ENCODE data around the gene NOS2.
"Not testable (repeated sequence)": the region's sequence is repeated elsewhere in the genome, so short reads cannot be mapped to it uniquely, and the experiment has no call there.

NOS2 gene

GRCh38 chr17:27746320-27746719 lies 54.0 kb downstream of the NOS2 start:
- not testable (repeated sequence) for DNase-seq (ENCODE audit: low read depth, low spot score); H3K4me3 ChIP-seq (ENCODE audit: low read length); H3K9me3 ChIP-seq (ENCODE audit: control insufficient read depth, insufficient read depth, low read length); H3K27ac ChIP-seq (ENCODE audit: low read length); H3K36me3 ChIP-seq (ENCODE audit: control insufficient read depth, insufficient read depth, low read length); H3K27me3 ChIP-seq (ENCODE audit: control insufficient read depth, insufficient read depth, low read length); H3K4me1 ChIP-seq (ENCODE audit: control insufficient read depth, insufficient read depth, low read length)
- WGBS (ENCODE audit: insufficient coverage, insufficient read length) = no CpG with 5 or more reads among the region's 5 CpGs

GRCh38 chr17:27745207-27745830 lies 55.0 kb downstream of the NOS2 start:
- H3K36me3 ChIP-seq (ENCODE audit: control insufficient read depth, insufficient read depth, low read length); DNase-seq (ENCODE audit: low read depth, low spot score); H3K27me3 ChIP-seq (ENCODE audit: control insufficient read depth, insufficient read depth, low read length); H3K4me1 ChIP-seq (ENCODE audit: control insufficient read depth, insufficient read depth, low read length); H3K27ac ChIP-seq (ENCODE audit: low read length); H3K4me3 ChIP-seq (ENCODE audit: low read length); H3K9me3 ChIP-seq (ENCODE audit: control insufficient read depth, insufficient read depth, low read length): not testable (repeated sequence)
- WGBS (ENCODE audit: insufficient coverage, insufficient read length) = no CpG with 5 or more reads among the region's 13 CpGs

GRCh38 chr17:27743281-27743885 lies 56.9 kb downstream of the NOS2 start:
- no CpG with 5 or more reads among the region's 8 CpGs for WGBS (ENCODE audit: insufficient coverage, insufficient read length)
- no peak for DNase-seq (ENCODE audit: low read depth, low spot score)

DNA sequence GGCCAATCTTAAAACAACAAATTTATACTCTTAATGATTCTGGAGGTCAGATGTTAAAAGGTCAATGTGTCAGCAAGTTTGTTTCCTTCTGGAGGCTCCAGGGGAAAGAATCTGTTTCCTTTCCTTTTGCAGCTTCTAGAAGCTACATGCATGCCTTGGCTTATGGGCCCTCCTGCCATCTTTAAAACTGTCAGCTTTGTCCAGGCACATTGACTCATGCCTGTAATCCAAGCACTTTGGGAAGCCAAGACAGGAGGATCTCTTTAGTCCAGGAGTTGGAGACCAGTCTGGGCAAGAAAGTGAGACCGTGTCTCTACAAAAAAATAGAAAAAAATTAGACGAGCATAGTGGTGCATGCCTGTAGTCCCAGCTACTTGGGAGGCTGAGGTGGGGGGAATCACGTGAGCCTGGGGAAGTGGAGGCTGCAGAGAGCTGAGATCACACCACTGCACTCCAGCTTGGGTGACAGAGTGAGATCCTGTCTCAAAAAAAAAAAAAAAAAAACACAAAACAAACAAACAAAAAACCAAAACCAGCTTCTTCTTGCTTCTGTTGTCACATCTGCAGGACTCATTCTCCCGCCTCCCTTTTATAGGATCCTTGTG lies 58.3 kb downstream of the NOS2 start:
- H3K36me3 ChIP-seq (ENCODE audit: control insufficient read depth, insufficient read depth, low read length) = no peaks in the 10 kb centered on the region
- no peak overlapping the region for H3K27ac ChIP-seq (ENCODE audit: low read length)
- H3K9me3 ChIP-seq (ENCODE audit: control insufficient read depth, insufficient read depth, low read length) = no peaks in the 10 kb centered on the region
- DNase-seq (ENCODE audit: low read depth, low spot score) = no peak
- H3K27me3 ChIP-seq (ENCODE audit: control insufficient read depth, insufficient read depth, low read length) = no peaks in the 10 kb centered on the region
- no peaks in the 10 kb centered on the region for H3K4me1 ChIP-seq (ENCODE audit: control insufficient read depth, insufficient read depth, low read length)
- no peak overlapping the region for H3K4me3 ChIP-seq (ENCODE audit: low read length)
- no CpG with 5 or more reads among the region's 4 CpGs for WGBS (ENCODE audit: insufficient coverage, insufficient read length)

More at GRCh38 chr17:27743281-27743885, 56.9 kb downstream of the NOS2 start:
- Histone ChIP-seq H3K36me3 (ENCODE audit: control insufficient read depth, insufficient read depth, low read length) (no peaks in the 10 kb centered on the region), H3K27me3 (ENCODE audit: control insufficient read depth, insufficient read depth, low read length) (no peaks in the 10 kb centered on the region), H3K9me3 (ENCODE audit: control insufficient read depth, insufficient read depth, low read length) (no peaks in the 10 kb centered on the region), H3K4me1 (ENCODE audit: control insufficient read depth, insufficient read depth, low read length) (peaks cover 1% of the 10 kb centered on the region; the same call in 1 of the 2 replicates), H3K4me3 (ENCODE audit: low read length) (no peak overlapping the region), H3K27ac (ENCODE audit: low read length) (no peak overlapping the region)

GRCh38 chr17:27741361-27741861 lies 58.9 kb downstream of the NOS2 start:
- DNase-seq (ENCODE audit: low read depth, low spot score) = no peak
- no peaks in the 10 kb centered on the region for H3K4me1 ChIP-seq (ENCODE audit: control insufficient read depth, insufficient read depth, low read length)
- H3K4me3 ChIP-seq (ENCODE audit: low read length) = no peak overlapping the region
- no peak overlapping the region for H3K27ac ChIP-seq (ENCODE audit: low read length)
- WGBS (ENCODE audit: insufficient coverage, insufficient read length) = no CpG with 5 or more reads among the region's 9 CpGs
- no peaks in the 10 kb centered on the region for H3K27me3 ChIP-seq (ENCODE audit: control insufficient read depth, insufficient read depth, low read length)
- no peaks in the 10 kb centered on the region for H3K36me3 ChIP-seq (ENCODE audit: control insufficient read depth, insufficient read depth, low read length)
- no peaks in the 10 kb centered on the region for H3K9me3 ChIP-seq (ENCODE audit: control insufficient read depth, insufficient read depth, low read length)

GRCh38 chr17:27740541-27740940 lies 59.8 kb downstream of the NOS2 start:
- not testable (repeated sequence) for H3K4me1 ChIP-seq (ENCODE audit: control insufficient read depth, insufficient read depth, low read length); H3K27ac ChIP-seq (ENCODE audit: low read length); H3K27me3 ChIP-seq (ENCODE audit: control insufficient read depth, insufficient read depth, low read length); H3K4me3 ChIP-seq (ENCODE audit: low read length); H3K9me3 ChIP-seq (ENCODE audit: control insufficient read depth, insufficient read depth, low read length); H3K36me3 ChIP-seq (ENCODE audit: control insufficient read depth, insufficient read depth, low read length); DNase-seq (ENCODE audit: low read depth, low spot score)
- no CpG with 5 or more reads among the region's 5 CpGs for WGBS (ENCODE audit: insufficient coverage, insufficient read length)

- Histone ChIP-seq H3K4me3 (ENCODE audit: low read length) (no peak overlapping the region), H3K27ac (ENCODE audit: low read length) (no peak overlapping the region), H3K27me3 (ENCODE audit: control insufficient read depth, insufficient read depth, low read length) (no peaks in the 10 kb centered on the region), H3K4me1 (ENCODE audit: control insufficient read depth, insufficient read depth, low read length) (no peaks in the 10 kb centered on the region), H3K9me3 (ENCODE audit: control insufficient read depth, insufficient read depth, low read length) (no peaks in the 10 kb centered on the region), H3K36me3 (ENCODE audit: control insufficient read depth, insufficient read depth, low read length) (no peaks in the 10 kb centered on the region)
- DNase-seq (ENCODE audit: low read depth, low spot score) = no peak
- no CpG with 5 or more reads among the region's 3 CpGs for WGBS (ENCODE audit: insufficient coverage, insufficient read length)
These were observed 66.6 kb downstream of the NOS2 start for GRCh38 chr17:27733773-27734172.

- not testable (repeated sequence) for H3K36me3 ChIP-seq (ENCODE audit: control insufficient read depth, insufficient read depth, low read length)
These were observed 67.6 kb downstream of the NOS2 start for GRCh38 chr17:27732746-27733145.

DNA sequence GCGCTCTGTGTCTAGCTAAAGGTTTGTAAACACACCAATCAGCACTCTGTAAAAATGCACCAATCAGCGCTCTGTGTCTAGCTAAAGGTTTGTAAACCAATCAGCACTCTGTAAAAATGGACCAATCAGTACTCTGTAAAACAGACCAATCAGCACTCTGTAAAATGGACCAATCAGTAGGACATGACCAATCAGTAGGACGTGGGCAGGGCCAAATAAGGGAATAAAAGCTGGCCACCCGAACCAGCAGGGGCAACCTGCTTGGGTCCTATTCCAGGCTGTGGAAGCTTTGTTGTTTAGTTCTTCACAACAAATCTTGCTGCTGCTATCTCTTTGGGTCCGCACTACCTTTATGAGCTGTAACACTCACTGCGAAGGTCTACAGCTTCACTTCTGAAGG lies 74.3 kb downstream of the NOS2 start:
- not testable (repeated sequence) for H3K4me3 ChIP-seq (ENCODE audit: low read length); H3K27ac ChIP-seq (ENCODE audit: low read length); DNase-seq (ENCODE audit: low read depth, low spot score); H3K27me3 ChIP-seq (ENCODE audit: control insufficient read depth, insufficient read depth, low read length); H3K36me3 ChIP-seq (ENCODE audit: control insufficient read depth, insufficient read depth, low read length); H3K4me1 ChIP-seq (ENCODE audit: control insufficient read depth, insufficient read depth, low read length); H3K9me3 ChIP-seq (ENCODE audit: control insufficient read depth, insufficient read depth, low read length)
- WGBS (ENCODE audit: insufficient coverage, insufficient read length) = no CpG with 5 or more reads among the region's 6 CpGs

More at GRCh38 chr17:27732746-27733145, 67.6 kb downstream of the NOS2 start:
- H3K27me3 ChIP-seq (ENCODE audit: control insufficient read depth, insufficient read depth, low read length); H3K27ac ChIP-seq (ENCODE audit: low read length); DNase-seq (ENCODE audit: low read depth, low spot score); H3K9me3 ChIP-seq (ENCODE audit: control insufficient read depth, insufficient read depth, low read length); H3K4me1 ChIP-seq (ENCODE audit: control insufficient read depth, insufficient read depth, low read length); H3K4me3 ChIP-seq (ENCODE audit: low read length): not testable (repeated sequence)

DNA sequence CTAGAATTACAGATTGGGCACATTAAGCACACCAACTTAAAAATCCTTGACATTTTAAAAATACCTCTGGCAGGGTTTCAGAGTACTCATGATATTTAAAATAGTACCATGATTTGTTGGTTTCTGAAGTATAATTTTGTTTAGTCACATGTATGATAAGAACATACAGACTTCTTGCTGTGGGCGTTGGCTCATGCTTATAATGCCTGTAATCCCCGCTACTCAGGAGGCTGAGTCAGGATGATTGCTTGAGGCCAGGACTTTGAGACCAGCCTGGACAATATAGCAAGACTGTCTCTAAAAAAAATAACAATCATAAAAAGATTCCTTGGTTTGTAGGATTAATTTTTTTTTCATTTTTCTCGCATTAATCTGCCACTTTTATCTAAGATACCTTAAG lies 78.5 kb downstream of the NOS2 start:
- H3K4me1 ChIP-seq (ENCODE audit: control insufficient read depth, insufficient read depth, low read length) = no peaks in the 10 kb centered on the region
- no peak overlapping the region for H3K4me3 ChIP-seq (ENCODE audit: low read length)
- no peaks in the 10 kb centered on the region for H3K9me3 ChIP-seq (ENCODE audit: control insufficient read depth, insufficient read depth, low read length)
- no CpG with 5 or more reads among the region's 3 CpGs for WGBS (ENCODE audit: insufficient coverage, insufficient read length)
- no peaks in the 10 kb centered on the region for H3K27me3 ChIP-seq (ENCODE audit: control insufficient read depth, insufficient read depth, low read length)
- no peaks in the 10 kb centered on the region for H3K36me3 ChIP-seq (ENCODE audit: control insufficient read depth, insufficient read depth, low read length)
- H3K27ac ChIP-seq (ENCODE audit: low read length) = no peak overlapping the region
- no peak for DNase-seq (ENCODE audit: low read depth, low spot score)
